H7 (cell line): ENCODE measurements around the gene LANCL2. TPM values are rescaled to one million over a fixed set of nuclear protein-coding genes. Genes with fewer than 3 reads are reported as not detected.
A peak's percentile ranks its signal among the peaks of the same experiment; 100 is the strongest.

Experiments used
- DNase-seq: peaks from one replicate; pipeline ENCODE4 v3.0.0; 2012
- H3K27me3 ChIP-seq: 2 replicates; pipeline ENCODE4 v1.6.0; 2011; ENCODE audit warnings: mild to moderate bottlenecking, low read length; ENCODE audit not compliant: control insufficient read depth, insufficient read depth
- H3K36me3 ChIP-seq: replicated peaks from 2 replicates; pipeline ENCODE4 v1.5.1; 2011; ENCODE audit warnings: low read length; ENCODE audit not compliant: control insufficient read depth, insufficient read depth
- H3K4me3 ChIP-seq: 2 replicates; pipeline ENCODE4 v1.5.1; 2011; ENCODE audit warnings: low read depth, mild to moderate bottlenecking, control low read depth, low read length, moderate library complexity; ENCODE audit not compliant: insufficient read depth
- total RNA-seq: library from RNA; depleted of rRNA; stranded (reverse); fragments of >200 nt; shearing (Covaris generic); gene quantifications from 2 replicates; pipeline ENCODE4 v1.2.3, GENCODE V29; 2014; rRNA removed

LANCL2 gene, protein sequence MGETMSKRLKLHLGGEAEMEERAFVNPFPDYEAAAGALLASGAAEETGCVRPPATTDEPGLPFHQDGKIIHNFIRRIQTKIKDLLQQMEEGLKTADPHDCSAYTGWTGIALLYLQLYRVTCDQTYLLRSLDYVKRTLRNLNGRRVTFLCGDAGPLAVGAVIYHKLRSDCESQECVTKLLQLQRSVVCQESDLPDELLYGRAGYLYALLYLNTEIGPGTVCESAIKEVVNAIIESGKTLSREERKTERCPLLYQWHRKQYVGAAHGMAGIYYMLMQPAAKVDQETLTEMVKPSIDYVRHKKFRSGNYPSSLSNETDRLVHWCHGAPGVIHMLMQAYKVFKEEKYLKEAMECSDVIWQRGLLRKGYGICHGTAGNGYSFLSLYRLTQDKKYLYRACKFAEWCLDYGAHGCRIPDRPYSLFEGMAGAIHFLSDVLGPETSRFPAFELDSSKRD
- total RNA-seq: 7.1 and 10.7 TPM in 2 replicates

DNA sequence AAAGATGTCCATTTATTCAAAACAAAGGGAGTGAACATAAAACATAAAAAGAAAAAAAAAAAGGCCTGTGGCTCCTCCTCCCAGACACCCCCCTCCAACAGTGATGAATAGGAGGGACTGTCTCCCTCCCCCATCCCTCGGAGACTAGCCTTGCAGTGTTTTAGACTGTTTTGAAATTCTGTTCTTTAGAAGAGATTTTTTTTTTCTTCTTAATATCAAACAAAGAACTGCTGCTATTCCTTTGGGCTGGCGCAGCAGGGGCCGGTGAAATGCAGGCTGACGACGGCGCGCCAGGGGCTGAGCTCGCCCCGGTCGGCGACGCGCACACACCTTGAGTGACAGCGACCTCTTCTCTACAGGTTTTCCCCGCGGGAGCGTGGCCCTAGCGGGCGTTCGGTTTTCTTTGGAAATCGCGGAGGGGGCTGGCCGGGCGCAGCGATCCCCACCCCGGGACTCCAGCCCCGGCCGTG is at the start of gene LANCL2:
TSS of gene LANCL2 (plus strand) at position 133 of the 470 bp plus-strand sequence. CDS start 689 bp downstream, outside the sequence.
- no peaks in the 10 kb centered on the region for H3K27me3 ChIP-seq
- no peaks in the 10 kb centered on the region for H3K36me3 ChIP-seq
- peak within 1 kb of the TSS; percentile 95 for H3K4me3 ChIP-seq
- DNase-seq: no peak

DNA sequence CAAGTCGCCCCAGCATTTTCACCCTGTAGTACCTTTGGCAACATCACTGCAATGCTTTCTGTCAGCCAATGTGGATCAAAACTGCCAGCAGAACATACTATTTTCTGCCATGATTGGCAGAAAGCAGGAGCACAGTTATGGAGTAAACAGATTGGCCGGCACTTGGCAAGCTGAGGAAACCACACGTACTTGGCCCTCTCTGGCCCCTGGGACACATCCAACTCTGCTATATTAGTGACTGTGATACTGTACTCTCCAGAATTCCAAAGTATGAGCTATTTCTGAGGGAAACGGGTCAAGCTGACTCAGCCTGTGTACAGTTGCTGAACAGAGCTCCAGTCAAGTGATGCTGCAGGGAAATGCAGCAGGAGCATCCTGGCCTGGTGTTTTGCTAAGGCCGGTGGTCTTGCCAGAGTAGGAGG is 39.8 kb upstream of the LANCL2 start:
- Histone ChIP-seq H3K4me3 (no peak overlapping the region), H3K36me3 (no peaks in the 10 kb centered on the region), H3K27me3 (no peaks in the 10 kb centered on the region)
- no peak for DNase-seq

DNA sequence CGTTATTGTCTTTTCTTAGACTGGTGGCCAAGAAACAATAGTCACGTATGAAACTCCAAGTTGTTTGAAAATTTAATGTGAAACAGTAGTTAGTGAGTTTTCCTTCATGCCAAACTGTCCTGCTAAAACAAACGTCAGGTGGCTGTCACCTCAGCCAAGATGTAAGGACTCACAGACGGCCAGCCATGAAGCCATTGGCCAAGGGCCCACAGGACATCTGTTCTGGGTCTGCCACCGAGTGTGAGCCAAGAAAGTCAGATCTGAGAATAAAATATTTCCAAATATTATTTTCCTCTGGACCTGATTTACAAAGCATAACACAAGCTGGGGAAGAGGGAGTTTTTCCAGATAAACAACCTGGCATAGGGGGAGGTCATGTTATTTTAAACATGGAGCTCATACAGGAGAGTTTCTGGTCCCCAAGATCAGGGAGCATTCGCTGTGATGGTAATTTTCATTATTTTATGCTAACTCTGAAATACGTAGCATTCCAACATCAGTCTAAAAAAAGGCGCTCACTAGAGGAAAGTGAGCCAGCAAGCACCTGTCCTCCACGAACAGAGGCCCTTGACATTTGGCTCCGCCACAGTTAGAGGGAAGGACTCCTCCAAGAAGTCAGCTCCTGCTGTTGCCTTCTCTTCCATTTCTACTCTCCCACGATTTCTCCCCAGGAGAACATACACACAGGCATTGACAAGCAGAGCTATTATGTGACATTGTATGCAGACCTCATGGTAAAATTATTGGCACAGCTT is 38.9 kb upstream of the LANCL2 start:
- Histone ChIP-seq H3K27me3 (no peaks in the 10 kb centered on the region), H3K36me3 (no peaks in the 10 kb centered on the region), H3K4me3 (no peak overlapping the region)
- no peak for DNase-seq

DNA sequence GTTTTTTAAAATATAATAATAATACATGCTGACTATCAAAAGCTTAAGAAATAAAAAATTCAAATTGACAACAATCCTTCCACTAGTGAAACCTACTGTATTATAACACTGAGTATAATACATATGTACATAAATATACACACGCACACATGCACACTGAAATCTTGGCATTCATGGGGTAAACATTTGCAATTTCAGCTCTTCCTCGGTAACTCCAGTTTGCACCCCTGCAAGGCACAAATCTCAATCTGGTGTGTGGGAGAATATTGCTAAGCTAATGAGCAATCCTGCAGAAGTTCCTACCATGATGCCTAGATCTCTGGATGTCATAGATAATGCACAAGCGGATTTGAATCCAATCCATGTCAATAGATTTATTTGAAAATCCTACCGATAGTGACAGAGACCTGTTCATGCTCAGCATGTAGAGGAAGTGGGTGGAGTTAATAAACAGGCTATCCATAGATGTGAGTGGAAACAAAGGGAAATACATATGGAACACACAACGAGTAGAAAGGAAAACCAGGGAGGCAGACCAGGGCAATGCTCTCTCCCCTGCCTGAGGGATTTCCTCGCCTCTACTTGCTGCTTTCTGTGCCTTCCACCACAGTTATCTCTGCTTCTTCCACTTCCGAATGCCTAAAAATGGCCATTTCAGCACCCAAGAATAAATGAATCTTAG is 38.1 kb upstream of the LANCL2 start:
- H3K36me3 ChIP-seq: no peaks in the 10 kb centered on the region

DNA sequence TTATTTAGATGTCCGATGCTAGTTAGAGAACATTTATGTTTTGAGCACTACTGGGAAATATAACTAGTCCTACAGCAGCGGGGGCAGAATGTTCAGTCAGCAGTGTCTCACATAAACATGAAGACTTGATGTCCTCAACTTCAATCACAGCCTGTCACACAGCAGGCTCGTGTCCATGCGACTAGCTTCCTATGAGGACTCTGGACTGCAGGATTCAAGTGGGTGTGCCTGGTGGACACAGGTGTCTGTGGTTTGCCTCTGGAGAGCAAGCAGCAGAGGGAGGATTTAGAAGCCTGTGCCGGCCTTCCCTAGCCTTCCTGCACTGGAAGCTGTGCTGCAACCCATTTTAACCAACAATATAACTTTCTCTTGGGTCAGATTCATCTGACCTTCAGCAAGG is 30.0 kb upstream of the LANCL2 start:
- H3K4me3 ChIP-seq: no peak overlapping the region
- H3K36me3 ChIP-seq: no peaks in the 10 kb centered on the region
- DNase-seq: no peak
- H3K27me3 ChIP-seq: no peaks in the 10 kb centered on the region

More for the DNA sequence above, 38.1 kb upstream of the LANCL2 start:
- no peak for DNase-seq
- H3K4me3 ChIP-seq: no peak overlapping the region
- H3K27me3 ChIP-seq: no peaks in the 10 kb centered on the region

DNA sequence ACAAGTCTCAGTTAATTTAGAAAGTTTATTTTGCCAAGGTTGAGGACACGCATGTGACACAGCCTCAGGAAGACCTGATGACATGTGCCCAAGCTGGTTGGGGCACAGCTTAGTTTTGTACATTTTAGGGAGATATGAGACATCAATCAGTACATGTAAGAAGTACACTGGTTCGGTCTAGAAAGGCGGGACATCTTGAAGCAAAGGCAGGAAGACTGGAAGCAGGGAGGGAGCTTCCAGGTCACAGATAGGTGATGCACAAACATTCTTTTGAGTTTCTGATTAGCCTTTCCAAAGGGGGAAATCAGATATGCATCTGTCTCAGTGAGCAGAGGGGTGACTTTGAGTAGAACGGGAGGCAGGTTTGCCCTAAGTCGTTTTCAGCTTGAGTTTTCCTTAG is 29.4 kb upstream of the LANCL2 start:
- Histone ChIP-seq H3K27me3 (no peaks in the 10 kb centered on the region), H3K4me3 (no peak overlapping the region)
- no peak for DNase-seq

DNA sequence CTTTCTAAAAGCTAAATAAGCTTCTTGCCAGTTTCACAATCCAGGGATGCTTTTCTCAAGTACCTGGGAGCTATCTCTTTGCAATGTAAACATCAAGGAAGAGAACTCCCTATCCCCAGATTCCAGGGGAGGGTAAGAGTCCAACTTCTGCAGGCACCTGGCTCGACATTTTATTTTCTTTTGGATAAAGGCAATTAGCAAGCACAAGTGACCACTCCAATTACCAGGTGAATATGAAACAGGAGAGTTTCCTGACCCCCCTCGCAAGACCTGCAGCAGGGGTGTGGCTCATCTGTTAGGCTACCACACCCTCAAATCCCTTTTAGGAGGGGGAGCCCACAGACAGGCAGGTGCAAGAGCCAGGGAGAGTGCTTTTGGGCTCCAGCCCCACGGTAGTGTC is 28.6 kb upstream of the LANCL2 start:
- no peak for DNase-seq
- no peaks in the 10 kb centered on the region for H3K36me3 ChIP-seq
- H3K4me3 ChIP-seq: no peak overlapping the region
- no peaks in the 10 kb centered on the region for H3K27me3 ChIP-seq

More for the DNA sequence above, 29.4 kb upstream of the LANCL2 start:
- no peaks in the 10 kb centered on the region for H3K36me3 ChIP-seq

DNA sequence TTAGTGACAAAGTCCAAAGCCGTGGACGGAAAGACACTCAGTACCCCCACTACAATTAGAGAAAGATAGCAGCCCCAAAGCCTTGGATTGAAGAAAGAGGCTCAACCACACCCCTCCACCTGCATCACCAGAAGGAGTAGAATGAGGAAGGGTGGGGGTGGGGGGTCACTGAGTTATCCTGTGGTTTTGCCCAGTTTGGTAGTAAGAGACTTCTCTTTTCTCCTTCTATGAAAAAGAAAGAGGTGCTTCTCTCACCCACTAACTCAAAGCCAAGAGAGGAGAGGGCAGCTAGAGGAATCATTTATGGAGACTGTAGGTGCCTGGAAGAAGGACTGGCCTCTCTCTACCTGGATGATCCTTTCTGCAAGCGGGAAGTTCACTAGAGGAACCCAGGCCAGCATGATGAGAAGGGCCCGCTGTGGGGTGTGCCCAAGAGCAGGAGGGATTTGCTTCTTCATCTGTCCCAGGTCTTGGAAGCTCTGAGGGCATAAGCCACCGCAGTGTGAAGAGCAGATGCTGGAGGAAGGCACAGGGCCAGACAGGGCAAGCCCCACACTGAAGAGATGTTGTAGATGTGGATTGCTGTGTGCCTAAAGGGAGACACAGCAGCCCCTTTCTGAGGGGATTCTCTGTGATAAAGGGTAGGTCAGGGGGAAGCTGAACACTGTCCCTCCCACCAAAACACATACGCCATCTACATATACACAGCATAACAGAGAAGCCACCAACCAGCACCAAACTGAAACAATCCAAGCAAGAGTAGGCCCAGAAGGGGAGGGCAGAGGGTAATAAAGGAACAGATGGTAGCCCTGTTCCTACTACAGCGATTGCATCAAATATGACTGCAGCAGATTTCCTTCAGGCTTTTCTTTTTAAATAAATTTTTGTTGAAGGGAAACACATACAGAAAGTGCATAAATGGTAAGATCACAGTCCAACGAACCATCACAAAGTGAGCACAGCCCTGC is 25.8 kb upstream of the LANCL2 start:
- no peaks in the 10 kb centered on the region for H3K27me3 ChIP-seq
- DNase-seq: no peak
- no peak overlapping the region for H3K4me3 ChIP-seq
- no peaks in the 10 kb centered on the region for H3K36me3 ChIP-seq

DNA sequence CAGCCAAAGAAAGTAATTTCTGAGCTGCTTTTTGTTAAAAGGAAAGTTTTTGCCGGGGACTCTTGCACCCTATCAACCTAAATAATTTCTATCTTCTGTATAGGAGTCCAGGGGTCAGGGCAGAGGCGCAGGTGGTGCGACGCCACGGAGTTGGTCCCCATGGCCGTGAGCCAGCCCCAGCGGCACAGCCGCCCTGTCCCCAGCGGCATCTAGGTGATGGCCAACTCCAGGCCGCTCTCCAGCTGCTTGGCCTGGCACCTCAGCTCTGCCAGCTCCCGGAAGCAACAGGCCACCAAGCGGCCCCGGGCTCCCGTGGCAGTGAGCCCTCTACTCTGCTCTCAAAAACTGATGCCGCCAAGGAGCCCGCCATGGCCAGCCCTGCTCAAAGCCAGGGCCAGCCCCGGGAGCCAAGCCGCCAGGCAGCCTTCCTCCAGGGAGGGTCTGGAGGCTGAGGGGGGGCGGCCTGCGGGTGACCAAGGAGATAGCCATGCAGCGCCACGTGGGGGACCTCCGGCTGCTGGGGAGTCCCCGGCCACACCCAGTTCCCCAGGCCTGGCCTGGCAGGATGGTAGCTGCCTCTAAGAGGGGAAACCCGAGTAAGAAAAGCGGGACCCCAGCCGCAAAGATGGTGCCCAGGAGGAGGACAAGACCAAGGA is 22.8 kb upstream of the LANCL2 start:
- no peaks in the 10 kb centered on the region for H3K27me3 ChIP-seq
- DNase-seq: no peak

DNA sequence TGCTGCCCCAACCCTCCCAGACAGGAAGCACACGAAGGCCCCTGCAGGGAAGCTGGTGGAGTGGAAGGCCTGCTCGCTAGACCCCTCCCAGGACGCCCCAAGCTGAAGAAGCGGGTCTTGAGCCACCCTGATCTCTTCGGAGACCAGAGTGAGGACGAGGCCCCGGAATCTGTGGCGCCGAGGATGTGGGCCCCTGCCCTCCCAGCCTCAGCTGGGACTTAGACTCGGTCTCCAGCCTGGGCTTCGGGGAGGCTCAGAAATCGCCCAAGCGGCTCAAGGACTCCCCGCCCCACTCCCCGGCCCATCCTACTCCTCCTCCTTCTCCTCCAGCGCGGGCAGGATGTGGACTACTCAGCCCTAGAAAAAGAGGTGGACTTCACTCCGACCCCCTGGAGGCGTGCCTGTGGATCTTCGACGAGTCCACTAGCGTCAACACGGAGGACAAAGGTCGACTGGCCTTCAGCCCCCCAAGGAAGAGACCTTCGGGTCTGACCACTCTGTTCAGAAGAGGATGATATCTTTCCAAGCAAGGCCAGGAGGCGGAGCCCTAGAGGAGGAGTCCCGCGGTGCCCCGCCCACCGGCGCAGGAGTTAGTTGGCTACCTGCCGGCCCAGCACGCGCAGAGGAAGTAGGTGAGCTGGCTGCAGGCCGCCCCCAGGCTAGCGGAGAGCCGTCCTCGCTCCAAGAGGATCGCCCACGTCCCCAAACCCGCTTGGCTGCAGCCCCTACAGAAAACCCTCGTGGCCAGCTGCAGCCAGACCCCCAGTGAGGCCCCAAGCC is 21.9 kb upstream of the LANCL2 start:
- Histone ChIP-seq H3K36me3 (no peaks in the 10 kb centered on the region), H3K4me3 (no peak overlapping the region), H3K27me3 (no peaks in the 10 kb centered on the region)
- DNase-seq: peak; percentile 45

More for the DNA sequence above, 22.8 kb upstream of the LANCL2 start:
- Histone ChIP-seq H3K4me3 (no peak overlapping the region), H3K36me3 (no peaks in the 10 kb centered on the region)

DNA sequence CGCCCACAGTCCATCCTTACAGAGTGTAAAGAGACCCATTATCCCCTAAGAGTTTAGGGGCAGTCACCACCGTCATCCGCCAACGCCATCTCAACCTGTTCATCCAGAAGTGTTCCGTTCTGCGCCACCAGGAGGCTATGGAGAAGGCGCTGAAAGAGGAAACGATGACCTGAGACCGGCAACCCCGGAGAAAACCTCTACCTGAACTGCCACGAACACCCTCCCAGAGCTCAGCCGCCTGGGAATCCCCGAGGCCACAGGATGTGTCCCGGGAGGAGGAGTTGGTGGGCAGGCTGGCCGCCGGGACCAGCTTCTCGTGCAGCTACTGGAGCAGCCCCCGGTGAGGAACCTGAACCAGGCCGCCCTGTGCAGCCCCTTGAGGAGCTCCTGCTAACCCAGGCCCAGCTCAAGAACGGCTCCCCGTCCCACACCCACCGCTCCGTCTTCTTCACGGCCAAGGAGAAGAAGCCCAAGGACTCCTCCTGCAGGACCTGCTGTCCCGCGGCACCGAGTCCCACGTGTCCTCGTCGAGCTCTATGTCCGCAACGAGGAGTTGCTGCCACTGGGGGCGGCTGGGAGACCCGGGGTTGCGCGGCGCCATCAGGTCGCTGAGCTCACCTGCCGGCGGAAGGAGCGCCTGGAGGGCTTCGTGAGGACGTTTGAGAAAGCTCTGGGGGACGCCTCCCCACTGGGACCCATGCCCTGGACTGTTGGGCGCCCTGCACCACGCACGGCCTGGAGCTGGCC is 21.1 kb upstream of the LANCL2 start:
- Histone ChIP-seq H3K4me3 (no peak overlapping the region), H3K27me3 (no peaks in the 10 kb centered on the region), H3K36me3 (no peaks in the 10 kb centered on the region)
- peak; percentile 57 for DNase-seq

DNA sequence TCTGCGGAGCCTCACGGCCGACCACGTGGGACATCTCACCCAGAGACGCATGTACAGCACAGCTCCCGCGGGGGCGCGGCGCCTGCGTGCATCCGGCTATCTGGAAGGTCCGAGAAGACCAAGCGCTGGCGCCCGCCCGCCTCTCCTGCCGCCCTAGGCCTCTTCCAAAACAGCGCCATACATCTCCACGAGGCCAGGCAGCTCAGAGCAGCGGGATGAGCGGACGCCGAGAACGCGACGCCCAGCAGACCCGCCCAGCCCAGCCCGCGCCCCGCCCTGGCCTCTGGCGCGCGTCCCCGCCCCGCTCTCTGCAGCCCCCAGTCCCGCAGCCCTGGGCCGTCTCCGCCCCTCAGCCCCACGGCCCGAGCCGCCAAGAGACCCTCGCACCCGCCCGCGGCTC is 20.3 kb upstream of the LANCL2 start:
- Histone ChIP-seq H3K36me3 (no peaks in the 10 kb centered on the region), H3K27me3 (no peaks in the 10 kb centered on the region), H3K4me3 (no peak overlapping the region)
- DNase-seq: peak; percentile 57
